ENCODE data around the gene UBE2C.

DNA sequence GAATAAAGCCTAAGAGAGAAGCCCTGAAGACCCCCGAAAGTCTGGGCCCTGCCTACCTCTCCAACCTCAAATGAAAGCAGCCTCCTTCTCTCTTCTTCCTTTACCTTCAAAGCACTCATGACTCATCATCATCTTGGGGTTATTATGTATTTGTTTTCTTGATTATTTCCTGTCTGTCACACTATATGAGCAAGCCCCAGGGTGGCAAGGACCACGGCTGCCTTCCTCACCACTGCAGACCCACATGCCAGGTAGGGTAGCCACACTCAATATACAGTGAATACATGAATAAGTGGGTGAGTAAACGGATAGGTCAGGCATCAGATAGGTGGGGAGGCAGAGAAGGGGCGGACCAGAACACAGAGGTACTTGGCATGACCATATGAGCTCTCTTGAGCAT, 29.6 kb upstream of the UBE2C start:
- TF ChIP-seq CTCF (IDR thresholded peaks at IDR 0.05) (no peak), POLR2A (IDR thresholded peaks at IDR 0.05) (no peak)

Data from testis (tissue), 2 donors.